Measurements from ENCODE around the gene G0S2.

Gene G0S2, protein sequence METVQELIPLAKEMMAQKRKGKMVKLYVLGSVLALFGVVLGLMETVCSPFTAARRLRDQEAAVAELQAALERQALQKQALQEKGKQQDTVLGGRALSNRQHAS

DNA sequence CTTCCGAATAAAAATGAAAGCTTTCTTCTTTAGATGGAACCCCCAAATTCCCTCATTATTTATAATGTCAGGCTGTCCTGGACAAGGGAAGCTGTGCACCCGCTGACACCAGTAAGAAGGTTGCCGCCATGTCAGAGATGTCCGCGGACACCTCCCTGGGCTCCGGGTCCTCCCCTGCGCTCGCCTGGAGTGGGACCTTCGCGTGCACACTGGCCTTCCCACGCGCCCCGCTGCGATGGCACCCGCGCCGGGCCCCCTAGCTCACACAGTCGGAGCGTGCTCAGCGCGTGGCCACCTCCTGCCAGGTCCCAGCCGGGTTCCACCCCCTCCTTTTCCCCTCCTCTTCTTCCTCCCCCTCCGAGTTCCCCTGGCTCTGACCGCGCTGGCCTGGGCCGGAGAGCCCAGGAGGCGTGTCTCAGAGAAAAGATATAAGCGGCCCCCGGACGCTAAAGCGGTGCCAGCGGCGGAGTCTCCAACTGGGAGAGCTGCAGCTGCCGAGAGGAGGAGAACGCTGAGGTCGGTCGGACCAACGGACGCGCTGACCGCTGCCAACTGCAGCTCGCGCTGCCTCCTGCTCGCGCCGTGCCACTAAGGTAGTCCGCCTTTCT, at the start of gene G0S2:
TSS of gene G0S2 (plus strand) at position 456 of the 608 bp plus-strand sequence. CDS start 273 bp downstream, outside the sequence.
- in situ Hi-C loops (cut with MboI; ENCODE audit: low sequenced_read_pairs) = no loop called here

DNA sequence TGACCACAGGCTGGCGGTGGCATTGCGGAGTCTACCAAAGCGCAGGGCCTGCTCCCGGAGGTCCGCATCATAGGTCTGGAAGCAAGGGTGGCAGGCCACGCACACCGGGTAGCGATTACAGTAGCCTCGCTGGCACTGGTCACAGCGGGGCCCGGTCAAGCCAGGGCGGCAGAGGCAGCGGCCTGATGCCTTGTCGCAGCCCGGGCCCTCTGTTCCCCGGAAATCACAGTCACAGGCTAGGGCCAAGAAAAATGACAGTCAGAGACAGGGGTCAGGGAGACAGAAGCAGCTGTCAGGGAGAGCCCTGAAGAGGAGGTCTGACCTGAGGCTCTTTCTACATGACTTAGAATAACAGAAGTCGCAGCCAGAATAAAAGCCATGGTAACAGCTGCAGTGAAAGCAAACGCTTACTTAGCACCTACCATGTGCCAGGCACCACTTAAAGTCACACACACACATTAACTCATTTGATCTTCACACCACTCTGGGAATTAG, 49.4 kb upstream of the G0S2 start:
- in situ Hi-C loops (cut with MboI; ENCODE audit: low sequenced_read_pairs) = no loop called here

DNA sequence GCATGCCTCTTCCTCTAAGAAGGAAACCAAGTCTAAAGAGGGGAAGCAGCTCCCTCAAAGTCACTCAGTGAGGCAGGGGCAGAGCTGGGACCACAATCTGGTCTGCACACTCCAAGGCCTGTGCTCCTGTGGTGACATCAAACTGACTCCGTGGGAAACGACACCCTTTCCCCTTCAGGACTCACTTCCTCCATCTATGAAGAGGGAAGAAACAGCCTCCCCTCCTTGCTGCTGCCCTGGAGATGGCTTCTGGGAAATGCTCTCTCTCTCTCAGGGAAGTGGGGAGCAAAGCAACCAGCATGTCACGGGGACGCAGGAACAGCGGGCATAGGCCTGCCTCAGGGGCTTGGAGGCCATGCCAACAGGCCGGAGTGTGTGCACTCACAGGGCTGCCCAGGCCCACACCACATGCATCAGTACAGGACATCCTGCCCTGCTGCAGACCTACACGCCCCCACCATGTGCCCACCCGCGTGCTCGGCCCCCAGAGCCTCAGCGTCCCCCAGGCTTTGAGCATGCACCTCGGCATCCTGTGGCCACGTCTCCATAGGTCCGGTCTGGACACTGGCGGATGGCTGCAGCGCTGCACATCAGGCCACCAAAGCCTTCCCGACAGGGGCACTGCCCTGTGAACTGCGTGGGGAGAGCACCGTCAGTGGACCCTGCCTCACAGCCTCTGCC, 48.7 kb upstream of the G0S2 start:
- in situ Hi-C loops (cut with MboI; ENCODE audit: low sequenced_read_pairs) = no loop called here

DNA sequence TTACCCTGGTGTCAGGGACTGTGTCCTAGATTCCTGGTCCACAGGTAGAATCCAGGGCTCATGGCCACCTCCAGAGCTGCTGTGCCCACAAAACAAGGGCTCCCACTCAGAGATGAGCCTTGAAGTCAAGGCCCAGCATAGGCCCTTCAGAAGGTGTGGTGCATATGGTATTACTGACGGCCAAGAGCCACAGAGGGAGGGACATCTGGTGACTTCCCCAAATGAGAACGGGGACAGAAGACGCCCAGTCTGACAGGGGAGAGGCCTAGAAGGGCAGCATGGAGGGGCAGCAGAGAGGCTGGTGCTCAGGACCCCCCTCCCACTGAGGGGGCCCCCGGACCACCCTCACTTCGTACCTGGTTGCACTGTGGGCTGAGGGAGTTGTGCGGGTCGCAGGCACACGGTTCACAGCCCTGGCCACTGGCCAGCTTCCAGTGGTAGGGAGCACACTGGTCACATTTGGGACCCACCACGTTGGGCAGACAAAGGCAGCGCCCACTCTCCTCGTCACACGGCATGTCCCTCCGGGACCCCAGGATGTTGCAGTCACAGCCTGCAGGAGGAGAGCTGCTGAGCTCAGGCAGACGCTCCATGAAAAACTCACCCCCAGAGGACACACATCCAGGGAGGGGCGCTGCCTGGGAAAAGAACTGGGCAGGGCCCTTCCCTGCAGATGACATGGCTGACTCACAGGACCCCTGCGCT, 48.0 kb upstream of the G0S2 start:
- in situ Hi-C loops (cut with MboI; ENCODE audit: low sequenced_read_pairs) = no loop called here

DNA sequence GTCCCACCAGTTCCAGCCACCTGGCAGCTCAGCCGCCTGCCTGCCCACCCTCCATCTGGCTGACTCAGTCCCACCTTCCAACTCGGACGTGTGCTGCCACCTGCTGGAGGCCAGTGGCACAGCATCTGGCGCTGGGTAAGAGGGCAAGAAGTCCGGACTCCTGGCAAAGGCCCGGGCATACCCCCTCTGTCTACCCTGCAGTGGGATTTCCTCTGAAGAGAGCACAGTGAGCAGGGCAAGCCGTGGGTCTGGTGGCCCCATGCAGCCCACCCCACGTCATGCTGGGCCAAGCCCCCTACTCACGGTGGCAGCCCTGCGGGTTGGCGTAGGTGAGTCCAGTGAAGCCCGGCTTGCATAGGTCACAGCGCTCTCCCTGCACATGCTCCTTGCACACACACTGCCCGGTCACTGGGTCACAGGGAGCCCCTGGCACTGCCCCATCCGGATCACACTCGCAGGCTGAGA, 47.4 kb upstream of the G0S2 start:
- in situ Hi-C loops (cut with MboI; ENCODE audit: low sequenced_read_pairs) = no loop called here

DNA sequence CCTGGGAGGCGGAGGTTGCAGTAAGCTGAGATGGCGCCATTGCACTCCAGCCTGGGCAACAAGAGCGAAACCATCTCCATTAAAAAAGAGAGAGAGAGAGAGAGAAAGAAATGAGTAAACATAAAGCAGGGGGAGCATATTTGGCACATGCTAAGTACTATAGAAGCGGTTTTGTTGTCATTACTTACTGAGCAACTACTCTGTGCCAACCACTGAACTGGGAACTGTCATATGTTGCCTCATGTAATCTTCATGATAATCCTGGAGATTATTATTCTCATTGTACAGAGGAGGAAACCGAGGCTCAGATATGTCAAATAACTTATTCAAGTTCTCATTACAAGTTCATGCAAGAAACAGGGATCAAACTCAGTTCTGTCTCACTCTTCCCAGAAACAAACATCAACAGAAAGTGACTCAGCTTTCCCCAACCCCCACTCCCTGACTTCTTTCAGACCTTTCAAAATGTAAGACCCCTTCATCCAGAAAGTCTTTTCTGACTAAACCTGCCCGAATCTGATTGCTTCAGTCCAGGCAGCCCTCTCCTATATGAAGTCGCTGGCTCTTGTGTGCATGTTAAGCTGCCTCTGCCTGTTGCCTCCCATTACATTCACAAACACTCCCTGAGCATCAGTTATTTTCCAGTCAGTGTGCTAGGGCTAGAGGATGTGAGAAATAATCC, 46.5 kb upstream of the G0S2 start:
- in situ Hi-C loops (cut with MboI; ENCODE audit: low sequenced_read_pairs) = no loop called here

DNA sequence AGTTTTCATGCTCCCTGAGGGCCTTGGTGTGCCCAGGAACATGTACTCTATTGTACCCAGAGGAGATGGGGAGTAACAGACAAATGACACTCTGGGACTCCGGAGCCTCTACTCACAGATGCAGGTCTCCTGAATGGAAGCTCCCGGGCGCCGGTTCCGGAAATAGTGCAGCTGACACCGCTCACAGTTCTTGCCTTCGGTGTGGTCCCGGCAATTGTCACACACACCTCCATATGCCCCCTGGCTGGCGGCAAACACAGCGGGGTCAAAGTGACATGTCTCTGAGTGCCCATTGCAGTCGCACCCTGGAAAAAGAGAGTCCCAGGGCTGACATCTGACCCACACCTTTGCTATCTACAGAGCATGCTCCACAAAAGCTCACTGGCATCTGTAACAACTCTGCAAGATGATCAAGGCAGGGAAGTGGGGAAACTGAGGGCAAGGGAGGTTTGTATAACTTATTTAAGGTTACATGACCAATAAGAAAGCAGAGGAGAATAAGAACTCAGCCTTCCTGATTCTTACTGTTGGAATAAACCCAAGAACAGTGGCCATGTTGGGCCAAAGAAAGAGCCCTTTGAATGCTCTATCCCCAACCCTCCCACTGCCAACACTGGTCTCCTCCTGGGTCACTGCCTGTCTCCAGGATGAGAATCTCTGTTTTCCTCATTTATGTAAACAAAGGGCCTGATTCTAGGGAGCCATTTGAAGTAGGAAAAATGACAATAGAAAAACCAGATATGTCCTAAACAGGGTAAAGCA, 45.4 kb upstream of the G0S2 start:
- in situ Hi-C loops (cut with MboI; ENCODE audit: low sequenced_read_pairs) = no loop called here

DNA sequence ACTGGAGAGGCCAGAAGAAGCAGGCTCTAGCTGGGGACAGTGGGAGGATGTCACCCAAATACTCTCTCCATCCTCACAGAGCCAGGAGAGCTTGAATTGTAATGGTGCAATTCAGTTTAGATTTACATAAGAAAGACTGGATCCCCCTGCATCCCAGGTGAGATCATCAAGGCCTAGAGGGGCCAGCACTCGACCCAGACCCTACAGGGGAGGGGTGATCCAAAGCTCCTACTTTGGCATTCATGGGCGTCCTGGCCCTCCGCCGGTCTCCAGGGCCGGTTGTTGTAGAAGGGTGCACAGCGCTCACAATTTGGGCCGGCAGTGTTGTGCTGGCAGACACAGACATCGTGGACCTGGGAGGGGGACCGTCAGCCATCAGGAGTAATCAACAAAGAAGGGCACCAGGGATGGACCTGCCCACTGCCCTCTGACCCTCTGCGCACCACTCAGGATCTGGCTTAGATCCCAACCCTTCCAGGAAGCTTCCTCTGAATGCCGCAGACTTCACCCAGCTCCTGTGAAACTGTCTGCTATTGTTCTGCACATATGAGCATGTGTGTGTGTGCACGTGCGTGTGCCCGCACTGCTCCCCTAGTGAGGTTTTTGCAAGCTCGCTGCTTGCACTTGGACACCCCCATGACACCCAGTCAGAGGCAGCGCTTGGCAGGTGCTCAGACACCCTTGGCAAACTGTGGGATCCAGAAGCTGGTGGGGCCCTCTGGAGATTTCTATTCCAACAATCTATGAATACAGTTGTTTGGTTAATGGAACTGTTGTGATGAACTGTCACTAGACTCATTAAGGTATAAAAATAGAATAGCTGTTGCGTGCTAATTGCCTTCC, 44.6 kb upstream of the G0S2 start:
- in situ Hi-C loops (cut with MboI; ENCODE audit: low sequenced_read_pairs) = no loop called here

DNA sequence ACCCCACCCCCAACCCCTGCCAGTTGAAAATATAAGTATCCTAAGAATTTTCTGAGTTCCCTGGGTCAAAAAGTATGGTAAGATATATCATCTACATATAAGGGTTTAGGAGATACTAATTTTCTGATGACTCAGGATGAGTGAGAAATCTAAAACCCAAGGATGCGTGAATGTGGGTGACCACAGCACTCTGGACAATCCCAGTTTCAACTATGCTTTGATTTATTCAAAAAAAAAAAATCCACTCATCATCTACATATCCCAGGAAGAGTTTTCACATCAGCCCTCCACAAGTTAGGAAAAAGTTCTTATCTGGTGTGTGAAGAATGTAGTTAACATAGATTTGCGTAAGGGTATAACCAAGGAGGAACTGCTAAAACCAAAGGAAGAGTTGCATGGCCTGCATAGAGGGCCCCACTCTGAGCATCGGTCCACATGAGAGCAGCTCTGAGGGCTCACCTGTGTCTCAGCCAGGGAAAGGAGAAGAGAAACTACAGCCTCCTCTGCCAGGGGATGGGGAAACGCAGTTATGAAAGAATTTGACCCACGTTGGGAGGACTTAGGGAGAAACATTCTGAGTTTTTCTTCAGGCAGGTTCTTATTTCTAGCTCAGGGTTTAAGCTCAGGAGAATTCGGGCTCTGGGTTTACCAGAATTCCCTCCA, 41.7 kb upstream of the G0S2 start:
- in situ Hi-C loops (cut with MboI; ENCODE audit: low sequenced_read_pairs) = no loop called here

DNA sequence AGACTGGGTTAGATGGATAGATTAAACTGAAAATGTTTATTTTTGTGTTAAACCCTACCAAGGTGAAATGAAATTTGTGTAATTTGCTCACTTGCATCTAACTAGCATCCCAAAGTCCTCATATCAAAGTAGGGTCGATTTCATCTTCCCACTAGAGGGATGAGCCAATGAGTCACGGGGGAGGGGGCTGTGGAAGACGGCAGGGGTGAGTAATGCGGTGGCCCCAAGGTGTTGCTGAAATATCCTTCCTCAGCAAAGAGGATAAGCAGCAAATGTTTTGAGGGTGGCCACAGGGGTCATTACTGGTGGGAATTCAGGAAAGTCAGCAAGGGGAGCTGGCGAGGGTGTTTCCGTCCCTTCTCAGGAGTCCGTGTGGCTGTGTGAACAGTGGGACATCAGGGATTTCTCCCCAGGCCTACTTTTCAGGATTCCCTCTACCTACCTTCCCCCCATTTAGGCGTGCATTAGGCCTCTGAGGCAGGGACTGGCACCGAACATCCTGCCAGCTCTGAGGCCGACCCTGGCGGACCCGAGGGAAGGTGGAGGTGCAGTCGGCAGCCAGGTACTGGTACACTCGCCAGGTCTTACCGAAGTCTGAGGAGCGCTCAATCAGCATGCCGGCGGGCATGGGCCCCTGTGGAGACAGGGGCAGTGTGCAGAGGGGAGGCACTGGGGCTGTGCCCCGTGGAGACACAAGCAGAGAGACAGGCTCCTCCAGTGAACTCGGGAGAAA, 41.0 kb upstream of the G0S2 start:
- in situ Hi-C loops (cut with MboI; ENCODE audit: low sequenced_read_pairs) = no loop called here

DNA sequence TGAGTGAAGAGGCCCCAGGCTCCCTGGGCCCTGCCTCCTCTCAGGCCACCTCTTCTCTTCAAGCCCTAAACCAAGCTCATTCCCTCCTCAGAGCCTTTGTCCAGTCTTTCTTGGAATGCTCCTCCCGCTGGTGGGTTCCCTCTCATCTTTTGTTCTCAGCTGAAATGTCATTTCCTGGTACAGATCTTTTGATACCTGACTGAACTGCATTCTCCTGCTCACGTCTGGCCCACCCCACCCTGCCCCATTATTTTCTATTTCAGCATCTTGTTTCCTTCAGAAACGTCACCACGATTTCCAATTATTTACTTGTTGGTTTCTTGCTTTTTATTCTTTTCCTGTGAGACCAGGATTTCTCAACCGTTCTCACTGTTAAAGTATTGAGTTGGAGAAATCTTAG, 39.4 kb upstream of the G0S2 start:
- in situ Hi-C loops (cut with MboI; ENCODE audit: low sequenced_read_pairs) = no loop called here

DNA sequence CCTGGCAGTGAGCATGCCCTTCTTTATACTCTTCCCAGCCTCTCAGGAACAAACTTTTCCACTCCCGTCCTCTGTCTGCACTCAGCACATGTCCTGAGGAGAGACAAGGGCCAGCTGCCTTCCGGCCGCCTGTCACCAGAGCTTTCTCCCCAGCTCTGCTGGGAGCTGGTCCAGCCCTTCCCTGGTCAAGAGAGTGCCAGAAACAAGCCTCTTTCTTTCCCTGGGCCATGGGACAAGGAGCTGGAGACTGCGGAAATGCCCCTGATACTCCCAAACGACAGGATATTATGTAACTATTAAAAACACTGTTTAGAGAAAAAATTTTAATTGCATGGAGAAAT, 33.4 kb upstream of the G0S2 start:
- in situ Hi-C loops (cut with MboI; ENCODE audit: low sequenced_read_pairs) = no loop called here

DNA sequence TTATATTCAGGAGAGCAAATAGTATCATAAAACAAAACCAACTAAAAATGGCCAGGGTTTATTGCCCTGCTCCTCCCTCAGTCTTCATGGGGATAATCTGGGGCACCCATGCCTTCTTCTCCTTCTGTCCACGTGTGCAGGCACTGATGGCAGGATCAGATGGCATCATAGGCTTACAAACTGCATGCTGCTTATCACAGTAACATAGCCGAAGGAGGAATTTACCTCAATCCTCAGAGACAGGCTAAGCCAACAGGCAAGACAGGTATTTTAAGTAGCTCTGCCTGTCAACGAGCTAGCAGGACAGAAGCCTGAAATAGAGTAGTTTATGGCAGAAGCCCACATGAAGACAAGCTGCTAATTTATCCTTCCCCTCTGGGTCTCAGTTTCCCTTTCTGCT, 32.4 kb upstream of the G0S2 start:
- in situ Hi-C loops (cut with MboI; ENCODE audit: low sequenced_read_pairs) = no loop called here

DNA sequence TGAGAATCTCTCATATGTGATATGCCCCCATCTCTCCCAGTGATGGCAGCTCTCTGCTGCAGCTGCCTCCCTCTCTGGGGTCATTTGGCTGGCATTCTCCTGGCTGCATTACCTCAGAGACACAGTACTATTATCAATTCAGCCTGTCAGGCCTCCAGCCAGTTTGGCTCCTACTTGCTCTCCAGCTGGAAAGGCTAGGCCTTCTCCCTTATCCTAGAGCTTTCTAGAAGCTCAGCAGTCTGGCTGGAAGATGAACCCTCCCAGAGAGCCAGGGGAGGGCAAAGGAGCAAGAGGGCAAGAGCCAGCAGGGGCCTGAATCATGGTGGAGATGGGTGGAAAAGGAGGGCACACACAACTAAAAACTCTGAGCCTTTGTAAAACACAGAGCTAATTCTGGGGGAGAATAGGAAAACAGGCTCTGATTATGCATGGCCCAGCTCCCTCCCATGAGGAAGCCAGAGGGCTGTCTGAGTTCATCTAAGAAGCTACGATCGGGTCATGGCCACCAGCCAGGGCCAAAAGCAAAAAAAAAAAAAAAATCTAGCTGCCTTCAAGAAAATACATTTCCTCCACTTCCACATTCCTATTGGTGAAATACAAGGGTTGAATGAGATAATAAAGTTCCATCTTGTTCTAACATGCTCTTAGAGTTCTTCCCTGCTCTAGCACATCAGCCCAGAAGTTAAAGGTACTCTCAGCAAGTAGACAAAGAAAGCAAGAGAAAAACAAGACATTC, 31.8 kb upstream of the G0S2 start:
- in situ Hi-C loops (cut with MboI; ENCODE audit: low sequenced_read_pairs) = no loop called here

DNA sequence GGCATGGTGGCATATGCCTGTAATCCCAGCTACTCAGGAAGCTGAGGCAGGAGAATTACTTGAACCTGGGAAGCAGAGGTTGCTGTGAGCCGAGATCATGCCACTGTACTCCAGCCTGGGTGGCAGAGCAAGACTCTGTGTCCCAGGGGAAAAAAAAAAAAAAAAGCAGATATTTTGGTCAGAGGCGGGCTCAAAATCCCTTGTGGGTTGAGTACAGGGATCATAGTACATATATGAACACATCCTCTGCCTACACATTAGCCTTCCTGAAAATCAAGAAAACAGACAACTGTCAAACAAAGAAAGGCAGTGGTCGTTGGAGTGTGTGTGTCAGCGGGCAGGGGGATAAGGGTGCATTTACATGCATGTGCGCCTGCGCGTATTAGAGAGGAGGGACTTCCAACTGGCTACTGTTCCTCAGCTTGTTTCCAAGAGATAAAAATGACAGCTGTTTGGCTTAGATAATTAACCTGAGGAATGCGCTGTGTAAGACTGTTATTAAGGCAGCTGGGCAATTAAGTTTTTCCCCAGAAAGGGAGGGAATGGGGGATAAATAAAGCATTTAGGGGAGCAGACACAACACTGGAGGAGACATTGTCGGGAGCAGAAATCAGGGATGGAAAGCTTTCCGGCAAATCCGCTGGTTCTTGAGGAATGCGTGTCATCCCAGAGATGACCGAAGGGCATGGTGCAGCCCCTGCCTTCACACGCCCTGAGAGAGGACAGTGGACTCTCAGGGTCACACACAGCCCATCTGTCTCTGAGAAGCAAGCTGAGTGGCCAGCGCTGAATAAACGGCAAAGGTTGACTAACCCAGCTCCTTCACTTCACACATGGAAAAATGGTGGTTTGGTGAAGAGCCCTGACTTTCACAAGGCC, 29.4 kb upstream of the G0S2 start:
- in situ Hi-C loops (cut with MboI; ENCODE audit: low sequenced_read_pairs) = no loop called here

DNA sequence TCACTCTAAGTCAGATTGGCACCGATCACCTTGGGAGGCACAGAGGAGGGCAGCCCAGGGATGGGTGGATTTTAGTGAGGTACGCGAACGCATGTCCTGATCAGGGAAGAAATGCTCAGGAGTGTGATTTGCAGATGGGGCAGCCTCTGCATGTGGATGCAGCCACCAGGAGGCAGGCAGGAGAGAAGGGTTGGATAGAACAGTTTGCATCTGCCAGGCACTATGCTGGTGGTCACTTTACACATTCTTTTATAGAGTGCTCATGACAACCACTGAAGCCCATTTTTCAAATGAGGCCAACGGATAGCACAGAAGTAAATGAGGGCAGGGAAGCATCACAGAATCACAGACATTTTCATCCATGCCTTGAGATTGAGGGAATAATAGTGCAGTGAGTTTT, 28.7 kb upstream of the G0S2 start:
- in situ Hi-C loops (cut with MboI; ENCODE audit: low sequenced_read_pairs) = no loop called here

DNA sequence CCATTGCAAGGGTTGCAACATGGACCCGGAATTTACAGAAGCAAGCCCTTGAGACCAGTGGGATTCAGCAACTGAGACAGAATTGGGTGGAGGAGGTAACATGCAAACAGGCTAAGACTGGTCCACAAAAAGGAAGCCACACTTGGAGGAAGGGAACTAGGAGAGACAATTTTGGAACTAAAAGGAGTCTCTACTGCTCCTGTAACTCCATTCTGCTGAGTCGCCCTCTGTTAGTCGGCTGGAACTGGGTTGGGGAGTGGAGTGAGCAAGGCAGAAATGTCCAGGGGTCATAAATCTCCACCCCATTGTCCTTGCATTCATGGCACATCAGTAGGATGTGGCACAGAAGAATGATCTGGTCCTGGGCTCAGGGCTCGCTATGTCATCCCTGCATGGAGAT, 28.1 kb upstream of the G0S2 start:
- in situ Hi-C loops (cut with MboI; ENCODE audit: low sequenced_read_pairs) = no loop called here

All from HL-60/S4 treated with phorbol 12-myristate 13-acetate at 8.2 ng/mL for 4 days and 3 days (cell line).